Endothelial cell (in vitro differentiated cells): ENCODE data around the gene ANAPC5. TPM values are rescaled to one million over a fixed set of nuclear protein-coding genes. Genes with fewer than 3 reads are reported as not detected.
"Not testable (repeated sequence)": the region's sequence is repeated elsewhere in the genome, so short reads cannot be mapped to it uniquely, and the experiment has no call there.

Experiments
- DNase-seq: peaks from one replicate; pipeline ENCODE4 v3.0.0; 2021; ENCODE audit warnings: low spot score
- H3K27ac Mint-ChIP-seq: one replicate; pipeline ENCODE4 v1.8.0; 2021; ENCODE audit warnings: mixed read lengths, inconsistent platforms; ENCODE audit not compliant: unreplicated experiment
- H3K27me3 Mint-ChIP-seq: one replicate; pipeline ENCODE4 v1.8.0; 2021; ENCODE audit warnings: mild to moderate bottlenecking, moderate library complexity, mixed read lengths, inconsistent platforms; ENCODE audit not compliant: unreplicated experiment
- H3K36me3 Mint-ChIP-seq: one replicate; pipeline ENCODE4 v1.8.0; 2021; ENCODE audit warnings: mild to moderate bottlenecking, low read depth, mixed read lengths, inconsistent platforms; ENCODE audit not compliant: unreplicated experiment
- H3K4me1 Mint-ChIP-seq: one replicate; pipeline ENCODE4 v1.8.0; 2021; ENCODE audit warnings: mild to moderate bottlenecking, mixed read lengths, inconsistent platforms; ENCODE audit not compliant: unreplicated experiment
- H3K4me3 Mint-ChIP-seq: one replicate; pipeline ENCODE4 v1.8.0; 2021; ENCODE audit warnings: mild to moderate bottlenecking, mixed read lengths, inconsistent platforms; ENCODE audit not compliant: unreplicated experiment
- H3K9me3 Mint-ChIP-seq: one replicate; pipeline ENCODE4 v1.8.0; 2021; ENCODE audit warnings: mixed read lengths, inconsistent platforms; ENCODE audit not compliant: unreplicated experiment
- CTCF ChIP-seq: fragments of 200-600 bp; sonication (generic); IDR thresholded peaks from one replicate; pipeline ENCODE4 v1.5.0; 2021; ENCODE audit warnings: antibody characterized with exemption; ENCODE audit not compliant: unreplicated experiment
- total RNA-seq: library from RNA; stranded (reverse); fragmentation: NEBNext Ultra II Directional; extraction: Animal tissue kit (Norgen Biotek cat#: 25700); gene quantifications from one replicate; pipeline ENCODE4 v1.2.1, GENCODE V29; 2021; ENCODE audit not compliant: unreplicated experiment

ANAPC5 gene
- total RNA-seq, 1 donor from 2014 or later = 68.7 TPM

GRCh38 chr12:121300083-121300819 is 52.0 kb downstream of the ANAPC5 start:
- Mint-ChIP-seq H3K36me3 (no peaks in the 10 kb centered on the region), H3K9me3 (no peaks in the 10 kb centered on the region), H3K27me3 (peaks cover 4% of the 10 kb centered on the region), H3K27ac (no peak overlapping the region), H3K4me3 (no peak overlapping the region), H3K4me1 (peaks cover 20% of the 10 kb centered on the region)
- TF ChIP-seq CTCF = no peak
- no peak for DNase-seq

- H3K36me3 Mint-ChIP-seq = no peaks in the 10 kb centered on the region
- H3K27ac Mint-ChIP-seq = no peak overlapping the region
- no peak for DNase-seq
- H3K4me1 Mint-ChIP-seq = peaks cover 22% of the 10 kb centered on the region
- H3K4me3 Mint-ChIP-seq = no peak overlapping the region
- H3K9me3 Mint-ChIP-seq = no peaks in the 10 kb centered on the region
- peaks cover 6% of the 10 kb centered on the region for H3K27me3 Mint-ChIP-seq
- no peak for TF ChIP-seq CTCF
These were observed 52.5 kb downstream of the ANAPC5 start for GRCh38 chr12:121299662-121300061.

- peaks cover 22% of the 10 kb centered on the region for H3K4me1 Mint-ChIP-seq
- H3K9me3 Mint-ChIP-seq, H3K36me3 Mint-ChIP-seq, DNase-seq, H3K27me3 Mint-ChIP-seq, H3K27ac Mint-ChIP-seq: not testable (repeated sequence)
- H3K4me3 Mint-ChIP-seq = peak overlapping the region; percentile 90
These were observed 53.8 kb downstream of the ANAPC5 start for GRCh38 chr12:121298411-121298810.

- Mint-ChIP-seq H3K27me3 (peaks cover 6% of the 10 kb centered on the region), H3K9me3 (no peaks in the 10 kb centered on the region), H3K4me1 (peaks cover 22% of the 10 kb centered on the region), H3K4me3 (peak overlapping the region; percentile 90), H3K27ac (peak overlapping the region; percentile 57), H3K36me3 (no peaks in the 10 kb centered on the region)
- DNase-seq = no peak
- no peak for TF ChIP-seq CTCF
These were observed 54.7 kb downstream of the ANAPC5 start for GRCh38 chr12:121297435-121297991.

- Mint-ChIP-seq H3K27ac (peak within 1 kb of the TSS; percentile 57), H3K9me3 (no peaks in the 10 kb centered on the region), H3K4me1 (peaks cover 21% of the 10 kb centered on the region), H3K36me3 (no peaks in the 10 kb centered on the region), H3K4me3 (peak within 1 kb of the TSS; percentile 94), H3K27me3 (peaks cover 6% of the 10 kb centered on the region)
- DNase-seq = peak; percentile 86
- TF ChIP-seq CTCF = no peak
These were observed 55.4 kb downstream of the ANAPC5 start, which contains the start of gene CAMKK2 for GRCh38 chr12:121296618-121297434. TSS of gene CAMKK2 (minus strand) at chr12:121296709. CDS start at chr12:121274526, 22,183 bp downstream.
